Caco-2 (cell line): ENCODE results near the gene PPARGC1A. TPM values are rescaled to one million over a fixed set of nuclear protein-coding genes. Genes with fewer than 3 reads are reported as not detected.

Experiments used
- BruUV-seq: library from RNA; stranded (reverse); fragments of 400-500 nt; replicated peaks from 2 replicates; lab custom pipeline; 2021; lab: Mats Ljungman, UMichigan
- CTCF ChIA-PET: fragments of 300-600 bp; sonication (Branson Sonifier 250); formaldehyde crosslinking; loops from one replicate; lab custom pipeline; 2022; ENCODE audit warnings: antibody characterized with exemption; lab: Charles Lee
- POLR2A ChIA-PET: fragments of 300-600 bp; sonication (Branson Sonifier 250); formaldehyde crosslinking; loops from one replicate; lab custom pipeline; 2022; ENCODE audit warnings: antibody characterized with exemption; lab: Charles Lee
- DNase-seq, 2 experiments: peaks; one replicate each; pipeline versions ENCODE4 v3.0.0 to v3.0.0-alpha.2; 2020 to 2022
- H3K27me3 ChIP-seq: replicated peaks from 2 replicates; pipeline ENCODE4 v1.6.0; 2011; ENCODE audit warnings: low read length; ENCODE audit not compliant: control insufficient read depth, insufficient read depth
- H3K36me3 ChIP-seq: 2 replicates; pipeline ENCODE4 v1.5.1; 2011; ENCODE audit warnings: low read length; ENCODE audit not compliant: control insufficient read depth, insufficient read depth
- H3K4me1 ChIP-seq: fragments of 250-450 bp; sonication (Bioruptor Pico); 2 replicates; pipeline ENCODE4 v1.5.1; 2020; ENCODE audit warnings: mild to moderate bottlenecking
- H3K4me3 ChIP-seq: 2 replicates; pipeline ENCODE4 v1.5.1; 2011; ENCODE audit warnings: low read depth, mild to moderate bottlenecking, control low read depth, low read length
- H3K9me3 ChIP-seq: fragments of 250-450 bp; sonication (Bioruptor Pico); 2 replicates; pipeline ENCODE4 v1.5.1; 2020; ENCODE audit warnings: mild to moderate bottlenecking, moderate library complexity
- H3K27ac Mint-ChIP-seq: one replicate; pipeline ENCODE4 v1.8.0; 2022; ENCODE audit warnings: mixed read lengths; ENCODE audit not compliant: unreplicated experiment
- H3K27me3 Mint-ChIP-seq: one replicate; pipeline ENCODE4 v1.8.0; 2022; ENCODE audit warnings: mixed read lengths; ENCODE audit not compliant: insufficient read depth, unreplicated experiment
- H3K36me3 Mint-ChIP-seq: one replicate; pipeline ENCODE4 v1.8.0; 2022; ENCODE audit warnings: mild to moderate bottlenecking, mixed read lengths; ENCODE audit not compliant: insufficient read depth, unreplicated experiment
- H3K4me1 Mint-ChIP-seq: one replicate; pipeline ENCODE4 v1.8.0; 2022; ENCODE audit warnings: low read depth, mixed read lengths; ENCODE audit not compliant: unreplicated experiment
- H3K4me3 Mint-ChIP-seq: one replicate; pipeline ENCODE4 v1.8.0; 2022; ENCODE audit warnings: mild to moderate bottlenecking, moderate library complexity, mixed read lengths; ENCODE audit not compliant: unreplicated experiment
- H3K9me3 Mint-ChIP-seq: one replicate; pipeline ENCODE4 v1.8.0; 2022; ENCODE audit warnings: mixed read lengths; ENCODE audit not compliant: unreplicated experiment
- CTCF ChIP-seq, 2 experiments: fragments of 200-600 bp in 1 of 2; IDR thresholded peaks; 1 replicate in 1 of 2; 2 replicates in 1 of 2; pipeline versions ENCODE4 v1.5.1 to v1.8.0; 2011 to 2022; ENCODE audit warnings: antibody characterized with exemption in 1 of 2, control low read depth in 1 of 2, inconsistent platforms in 1 of 2, low read depth in 1 of 2, low read length in 1 of 2, mild to moderate bottlenecking in 1 of 2, moderate library complexity in 1 of 2; ENCODE audit not compliant: insufficient read depth in 1 of 2, severe bottlenecking in 1 of 2, unreplicated experiment in 1 of 2
- intact Hi-C: fragments of 100-400 bp; cut with micrococcal nuclease; formaldehyde crosslinking; loops from one replicate; pipeline ENCODE4 v1.10.0; 2022; ENCODE audit not compliant: unreplicated experiment
- total RNA-seq: library from RNA; stranded (reverse); gene quantifications from 2 replicates; pipeline ENCODE4 v1.2.3, GENCODE V29; 2022

The PPARGC1A gene
- total RNA-seq, 1 experiment from 2014 or later, result not detected

GRCh38 chr4:23856630-23857029 is 33.2 kb downstream of the PPARGC1A start:
- Mint-ChIP-seq H3K27me3 (no peaks in the 10 kb centered on the region), H3K36me3 (no peaks in the 10 kb centered on the region), H3K4me3 (no peak overlapping the region), H3K27ac (no peak overlapping the region), H3K4me1 (no peaks in the 10 kb centered on the region), H3K9me3 (no peaks in the 10 kb centered on the region)
- no peak for TF ChIP-seq CTCF (IDR thresholded peaks at IDR 0.05; ENCODE audit: insufficient read depth in 1 of 2, low read depth in 1 of 2, low read length in 1 of 2, severe bottlenecking in 1 of 2, unreplicated experiment in 1 of 2)
- no TSS peak for BruUV-seq
- intact Hi-C loops, result loop anchor here (1.0 kb wide), 1 partner anchor 563 kb away; no protein-coding TSS in a partner anchor
- Histone ChIP-seq H3K27me3 (no peaks in the 10 kb centered on the region), H3K4me3 (no peak overlapping the region), H3K4me1 (no peaks in the 10 kb centered on the region), H3K36me3 (no peaks in the 10 kb centered on the region), H3K9me3 (no peaks in the 10 kb centered on the region)
- CTCF ChIA-PET, result interaction anchor here (1.0 kb wide), 1 partner anchor 209 kb away, joined by 3 read pairs; no protein-coding TSS in a partner anchor
- POLR2A ChIA-PET, result no interaction called here
- DNase-seq, result no peak

GRCh38 chr4:23855912-23856605 is 33.8 kb downstream of the PPARGC1A start:
- Mint-ChIP-seq H3K4me1 (no peaks in the 10 kb centered on the region), H3K27ac (no peak overlapping the region), H3K4me3 (no peak overlapping the region), H3K9me3 (no peaks in the 10 kb centered on the region), H3K36me3 (no peaks in the 10 kb centered on the region), H3K27me3 (no peaks in the 10 kb centered on the region)
- no peak for DNase-seq
- ChIA-PET POLR2A (no interaction called here), CTCF (interaction anchor here (1.0 kb wide), 1 partner anchor 209 kb away, joined by 3 read pairs; no protein-coding TSS in a partner anchor)
- TF ChIP-seq CTCF (IDR thresholded peaks at IDR 0.05; ENCODE audit: insufficient read depth in 1 of 2, low read depth in 1 of 2, low read length in 1 of 2, severe bottlenecking in 1 of 2, unreplicated experiment in 1 of 2), result no peak
- intact Hi-C loops, result no loop called here
- H3K4me3 ChIP-seq, result no peak overlapping the region
- no peaks in the 10 kb centered on the region for H3K27me3 ChIP-seq
- H3K9me3 ChIP-seq, result no peaks in the 10 kb centered on the region
- no TSS peak for BruUV-seq
- H3K4me1 ChIP-seq, result no peaks in the 10 kb centered on the region
- H3K36me3 ChIP-seq, result no peaks in the 10 kb centered on the region

- POLR2A ChIA-PET, result no interaction called here
Measured at GRCh38 chr4:23853986-23854660, 35.7 kb downstream of the PPARGC1A start.

More at GRCh38 chr4:23853986-23854660, 35.7 kb downstream of the PPARGC1A start:
- Histone ChIP-seq H3K27me3 (no peaks in the 10 kb centered on the region), H3K4me3 (no peak overlapping the region), H3K36me3 (no peaks in the 10 kb centered on the region), H3K9me3 (no peaks in the 10 kb centered on the region), H3K4me1 (no peaks in the 10 kb centered on the region)
- BruUV-seq, result no TSS peak
- TF ChIP-seq CTCF (IDR thresholded peaks at IDR 0.05; ENCODE audit: insufficient read depth in 1 of 2, low read depth in 1 of 2, low read length in 1 of 2, severe bottlenecking in 1 of 2, unreplicated experiment in 1 of 2), result no peak
- CTCF ChIA-PET, result no interaction called here
- H3K27me3 Mint-ChIP-seq, result no peaks in the 10 kb centered on the region
- H3K36me3 Mint-ChIP-seq, result no peaks in the 10 kb centered on the region
- no peak for DNase-seq
- no peaks in the 10 kb centered on the region for H3K4me1 Mint-ChIP-seq
- H3K4me3 Mint-ChIP-seq, result no peak overlapping the region
- intact Hi-C loops, result no loop called here
- no peaks in the 10 kb centered on the region for H3K9me3 Mint-ChIP-seq
- no peak overlapping the region for H3K27ac Mint-ChIP-seq
